Activated T-cell treated with anti-CD3 and anti-CD28 coated beads, Interleukin-2, amount 50 U/mL, for 1 hour (primary cell): ENCODE results near the gene SLCO4A1.

ENCODE experiments used
- DNase-seq: peaks from one replicate; pipeline ENCODE4 v3.0.0-alpha.2; 2020

The SLCO4A1 gene, protein sequence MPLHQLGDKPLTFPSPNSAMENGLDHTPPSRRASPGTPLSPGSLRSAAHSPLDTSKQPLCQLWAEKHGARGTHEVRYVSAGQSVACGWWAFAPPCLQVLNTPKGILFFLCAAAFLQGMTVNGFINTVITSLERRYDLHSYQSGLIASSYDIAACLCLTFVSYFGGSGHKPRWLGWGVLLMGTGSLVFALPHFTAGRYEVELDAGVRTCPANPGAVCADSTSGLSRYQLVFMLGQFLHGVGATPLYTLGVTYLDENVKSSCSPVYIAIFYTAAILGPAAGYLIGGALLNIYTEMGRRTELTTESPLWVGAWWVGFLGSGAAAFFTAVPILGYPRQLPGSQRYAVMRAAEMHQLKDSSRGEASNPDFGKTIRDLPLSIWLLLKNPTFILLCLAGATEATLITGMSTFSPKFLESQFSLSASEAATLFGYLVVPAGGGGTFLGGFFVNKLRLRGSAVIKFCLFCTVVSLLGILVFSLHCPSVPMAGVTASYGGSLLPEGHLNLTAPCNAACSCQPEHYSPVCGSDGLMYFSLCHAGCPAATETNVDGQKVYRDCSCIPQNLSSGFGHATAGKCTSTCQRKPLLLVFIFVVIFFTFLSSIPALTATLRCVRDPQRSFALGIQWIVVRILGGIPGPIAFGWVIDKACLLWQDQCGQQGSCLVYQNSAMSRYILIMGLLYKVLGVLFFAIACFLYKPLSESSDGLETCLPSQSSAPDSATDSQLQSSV

DNA sequence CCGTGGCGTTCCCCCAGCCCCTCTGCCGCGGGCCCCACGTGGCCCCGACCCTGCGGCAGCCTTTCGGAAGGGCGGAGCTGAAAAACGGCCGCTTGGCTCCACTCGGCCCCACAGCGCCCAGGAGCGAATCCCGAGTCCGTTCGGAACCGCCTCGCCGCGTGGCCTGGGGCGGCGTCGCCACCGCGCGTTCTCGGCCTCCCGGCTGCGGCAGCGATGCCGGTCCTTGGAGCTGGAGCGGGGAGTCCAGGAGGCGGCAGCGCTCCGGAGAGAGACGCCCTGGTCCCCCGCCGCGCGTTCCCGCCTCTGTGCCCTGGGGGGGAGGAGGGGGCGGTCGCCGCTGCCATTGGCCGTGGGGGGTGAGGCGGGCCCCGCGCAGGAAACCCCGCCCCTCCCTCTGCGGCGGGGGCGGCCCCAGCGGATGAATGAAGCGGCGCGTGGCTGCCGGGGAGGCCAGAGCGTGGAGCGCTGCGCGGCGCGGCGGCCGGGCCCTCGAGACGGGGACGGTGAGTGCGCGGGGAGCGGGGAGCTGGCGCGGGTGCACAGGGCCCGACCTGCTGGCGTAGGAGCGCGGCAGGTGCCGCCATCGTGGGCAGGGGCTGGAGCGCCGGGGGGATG lies at the start of gene SLCO4A1:
SLCO4A1 (plus strand) TSS at position 453 of the 615 bp plus-strand sequence. CDS start 13,952 bp downstream, outside the sequence.
- peak; percentile 90 for DNase-seq

DNA sequence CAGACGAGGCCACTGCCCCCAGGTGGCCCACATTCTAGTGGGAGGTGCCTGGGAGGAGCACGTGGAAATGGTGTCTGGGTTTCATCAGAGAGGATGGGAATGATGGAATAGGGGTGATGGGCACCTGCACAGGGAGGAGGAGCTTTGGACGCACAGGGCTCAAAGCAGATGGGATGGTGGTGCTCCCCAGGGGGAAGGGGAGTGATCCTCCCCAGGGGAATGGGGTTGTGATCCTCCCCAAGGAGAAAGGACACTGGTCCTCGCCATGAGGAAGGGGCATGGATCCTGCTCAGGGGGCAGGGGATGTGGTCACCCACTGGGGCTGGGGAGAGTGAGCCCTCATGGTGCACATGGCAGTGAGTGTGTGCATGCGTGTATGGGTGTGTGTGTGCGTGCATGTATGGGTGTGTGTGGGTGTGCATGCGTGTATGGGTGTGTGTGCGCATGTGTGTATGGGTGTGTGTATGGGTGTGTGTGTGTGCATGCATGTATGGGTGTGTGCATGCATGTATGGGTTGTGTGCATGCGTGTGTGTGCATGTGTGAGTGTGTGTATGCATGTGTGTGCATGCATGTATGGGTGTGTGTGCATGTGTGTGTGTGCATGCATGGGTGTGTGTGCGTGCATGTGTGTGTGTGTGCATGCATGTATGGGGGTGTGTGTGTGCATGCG lies 49.7 kb upstream of the SLCO4A1 start:
- no peak for DNase-seq

DNA sequence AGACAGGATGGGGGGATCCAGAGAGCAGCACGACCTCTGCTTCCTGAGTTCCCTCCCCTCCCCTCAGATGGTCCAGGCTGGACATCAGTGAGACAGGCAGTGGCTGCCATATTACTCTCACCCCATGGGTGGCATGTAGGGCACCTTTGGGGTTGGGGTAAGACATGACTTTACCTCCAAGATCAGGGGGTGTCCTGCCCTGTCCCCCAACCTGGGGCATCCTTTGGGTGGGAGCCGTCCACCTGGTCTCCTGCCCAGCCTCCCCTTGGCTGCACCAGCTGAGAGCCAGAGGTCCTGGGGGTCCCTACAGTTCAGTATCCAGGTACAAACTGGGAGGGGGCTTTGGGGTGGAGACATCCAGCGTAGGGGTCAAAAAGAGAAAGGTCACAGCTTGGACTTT lies 48.7 kb upstream of the SLCO4A1 start:
- DNase-seq: no peak

DNA sequence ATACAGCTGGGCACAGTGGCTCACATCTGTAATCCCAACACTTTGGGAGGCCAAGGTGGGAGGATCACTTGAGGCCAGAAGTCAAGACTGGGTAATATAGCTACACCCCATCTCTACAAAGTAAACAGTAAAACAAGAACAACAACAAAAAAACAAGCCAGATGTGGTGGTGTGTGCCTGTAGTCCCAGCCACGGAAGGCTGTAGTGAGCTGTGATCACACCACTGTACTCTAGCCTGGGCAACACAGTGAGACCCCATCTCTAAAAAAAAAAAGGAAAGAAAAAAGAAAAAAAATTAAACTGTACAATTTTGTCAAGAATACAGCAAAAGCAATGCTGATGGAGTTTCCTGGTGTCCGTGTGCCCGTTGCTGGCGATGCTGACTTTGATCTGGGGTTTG lies 47.2 kb upstream of the SLCO4A1 start:
- no peak for DNase-seq

DNA sequence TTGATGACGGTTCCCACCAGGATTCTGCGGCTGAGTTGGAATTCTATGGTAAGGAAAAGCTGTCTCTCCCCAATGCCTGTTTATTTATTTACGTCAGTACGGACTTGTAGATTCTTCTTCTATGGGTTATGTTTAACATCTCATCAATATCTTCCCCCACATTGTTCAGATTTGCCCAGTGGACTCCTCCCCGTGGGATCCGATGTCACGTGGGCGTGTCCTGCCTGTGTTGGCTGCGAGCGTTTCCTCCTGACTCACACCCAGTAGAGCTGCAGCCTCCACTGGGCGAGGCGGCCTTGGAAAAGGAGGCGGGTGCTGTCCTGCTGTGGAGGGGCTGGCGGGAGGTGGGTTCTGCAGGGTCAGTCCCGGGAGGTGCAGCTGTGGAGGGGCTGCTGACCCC lies 46.8 kb upstream of the SLCO4A1 start:
- no peak for DNase-seq

DNA sequence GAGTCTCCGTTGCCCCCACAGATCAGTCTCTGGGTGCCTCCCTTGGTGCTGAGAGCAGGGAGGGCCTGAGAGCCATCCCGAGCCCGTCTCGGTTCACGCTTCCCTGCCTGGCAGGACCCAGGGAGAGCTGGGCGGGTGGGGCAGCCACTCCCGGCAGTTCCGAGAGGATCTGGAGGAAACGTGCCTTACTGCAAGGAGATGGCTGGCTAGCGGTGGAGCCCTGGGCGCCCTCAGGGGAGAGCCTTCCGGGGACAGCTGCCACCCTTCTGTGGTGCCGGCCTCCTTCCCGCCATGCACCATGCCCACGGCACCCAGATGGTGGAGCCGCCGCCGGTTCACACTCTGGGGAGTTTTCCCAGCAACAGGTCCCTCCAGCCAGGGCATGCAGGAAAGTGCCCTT lies 45.8 kb upstream of the SLCO4A1 start:
- DNase-seq: no peak

DNA sequence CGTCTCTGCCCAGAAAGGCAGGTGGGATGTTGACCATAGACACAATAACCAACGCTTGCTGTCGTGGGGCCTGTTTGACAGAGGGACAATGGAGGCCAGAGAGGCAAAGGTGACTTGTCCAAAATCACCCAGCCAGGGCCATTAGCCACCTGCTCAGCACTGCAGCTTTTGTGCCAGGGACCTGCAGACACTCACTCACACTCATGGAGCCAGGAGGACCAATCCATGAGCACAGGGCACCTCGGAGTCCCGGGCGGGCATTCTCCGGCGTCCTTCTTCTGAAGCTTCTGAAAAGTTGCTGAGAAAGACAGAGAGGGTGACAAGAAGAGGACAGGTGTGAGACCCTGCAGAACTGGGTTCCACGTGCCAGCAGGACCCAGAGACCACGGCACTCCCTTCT lies 45.4 kb upstream of the SLCO4A1 start:
- no peak for DNase-seq

DNA sequence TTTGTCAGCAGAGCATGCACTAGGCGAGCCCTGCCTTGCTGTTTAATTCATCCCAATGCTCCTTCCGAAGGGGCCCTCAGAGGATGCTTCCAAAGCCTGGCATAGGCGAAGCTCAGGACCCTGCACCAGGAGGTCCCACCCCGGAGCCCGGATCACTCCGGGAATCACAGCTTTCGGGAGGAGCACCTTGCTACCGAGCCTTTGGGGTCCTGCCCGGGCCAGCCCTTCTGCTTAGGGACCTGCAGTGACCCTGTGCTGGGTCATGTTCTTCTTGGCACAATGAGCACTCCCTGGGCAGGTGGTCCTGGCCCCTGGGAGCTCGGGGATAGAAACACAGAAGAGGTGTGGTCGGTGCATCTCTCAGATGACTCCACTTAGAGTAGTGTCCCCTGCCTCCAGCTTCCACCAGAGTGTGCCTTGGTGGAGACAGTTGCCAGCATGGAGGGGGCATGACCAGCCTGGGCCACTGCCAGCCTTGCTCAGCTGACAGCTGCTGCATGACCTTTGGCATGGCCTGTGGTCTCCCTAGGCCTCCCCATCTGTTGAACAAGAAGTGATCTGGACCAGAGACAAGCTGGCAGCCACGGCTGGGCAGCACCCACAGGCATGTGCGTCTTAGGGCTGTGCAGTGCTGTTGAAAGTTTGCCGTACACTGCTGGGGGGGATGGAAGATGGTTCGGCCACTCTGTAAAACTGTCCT lies 44.7 kb upstream of the SLCO4A1 start:
- no peak for DNase-seq

DNA sequence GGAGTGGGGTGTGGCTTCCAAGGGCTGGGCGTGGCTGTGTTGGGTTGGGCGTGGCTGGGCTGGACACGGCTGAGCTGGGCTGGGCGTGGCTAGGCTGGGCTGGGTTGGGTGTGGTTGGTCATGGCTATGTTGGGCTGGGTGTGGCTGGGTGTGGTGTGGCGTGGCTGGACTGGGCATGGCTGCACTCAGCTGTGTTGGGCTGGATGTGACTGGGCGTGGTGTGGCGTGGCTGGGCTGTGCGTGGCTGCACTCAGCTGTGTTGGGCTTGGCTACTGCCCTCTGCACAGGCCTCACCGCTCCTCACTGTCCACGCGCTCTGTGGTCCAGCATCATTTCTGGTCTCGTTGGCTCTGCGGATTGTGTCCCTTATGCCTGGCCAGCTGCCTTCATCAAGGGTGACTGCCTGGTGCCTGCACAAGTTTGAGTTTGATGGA lies 43.5 kb upstream of the SLCO4A1 start:
- no peak for DNase-seq

DNA sequence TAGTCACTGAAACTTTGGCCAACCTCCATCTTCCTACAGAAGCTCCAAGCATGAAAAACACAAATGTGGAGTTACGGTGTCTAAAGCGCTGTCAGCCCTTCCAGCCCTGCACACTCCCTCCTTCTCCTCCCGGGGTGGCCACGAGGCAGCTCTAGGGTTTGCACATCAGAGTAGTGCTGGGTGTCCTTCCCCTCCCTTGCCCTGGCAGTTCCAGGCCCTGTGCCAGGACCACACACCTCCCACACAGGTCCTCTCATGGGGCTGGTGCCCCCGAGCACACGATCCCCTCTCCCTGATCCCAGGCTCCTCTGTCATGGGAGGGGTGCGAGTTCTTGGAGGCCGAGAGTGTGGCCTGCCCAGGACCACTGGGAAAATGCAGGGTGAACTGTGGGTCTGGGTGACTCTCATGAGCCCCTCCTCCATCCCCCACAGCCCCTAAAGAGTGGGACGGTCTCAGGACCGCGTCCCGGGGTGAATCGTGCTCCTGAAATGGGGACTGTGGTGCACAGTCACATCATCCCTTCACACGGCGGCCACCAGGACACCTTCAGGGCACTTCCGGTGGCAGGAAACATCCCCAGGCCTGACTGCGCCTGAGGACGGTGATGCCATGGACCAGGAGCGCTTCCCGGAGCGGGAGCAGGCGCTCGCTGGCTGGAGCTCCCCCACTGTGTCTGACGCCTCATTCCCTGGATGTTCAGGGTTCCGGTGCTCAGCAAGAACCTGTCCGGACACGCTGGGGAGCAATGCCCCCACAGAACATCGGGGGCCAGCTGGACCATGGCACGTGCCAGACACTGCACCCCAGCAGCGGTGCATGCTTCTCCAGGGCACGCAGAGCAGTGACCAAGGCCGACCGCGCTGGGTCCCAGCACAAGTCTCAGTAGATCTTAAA lies 42.8 kb upstream of the SLCO4A1 start:
- DNase-seq: no peak

DNA sequence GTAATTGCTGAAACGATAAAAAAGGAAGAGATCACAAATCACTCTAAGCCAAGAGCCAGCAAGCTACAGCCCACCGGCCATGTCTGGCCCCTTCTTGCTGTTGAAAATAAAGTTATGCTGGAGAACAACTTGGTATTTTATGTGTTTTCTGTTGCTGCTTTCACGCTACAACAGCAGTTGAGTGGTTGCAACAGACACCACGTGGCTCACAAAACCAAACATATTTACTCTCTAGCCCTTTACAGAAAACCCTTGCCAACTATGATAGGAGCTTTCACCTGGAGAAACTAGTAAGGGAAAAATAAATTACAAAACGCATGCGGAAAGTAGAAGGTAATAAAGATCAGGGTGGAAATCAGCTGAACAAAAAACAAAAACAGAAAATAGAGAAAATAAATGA lies 41.1 kb upstream of the SLCO4A1 start:
- no peak for DNase-seq

DNA sequence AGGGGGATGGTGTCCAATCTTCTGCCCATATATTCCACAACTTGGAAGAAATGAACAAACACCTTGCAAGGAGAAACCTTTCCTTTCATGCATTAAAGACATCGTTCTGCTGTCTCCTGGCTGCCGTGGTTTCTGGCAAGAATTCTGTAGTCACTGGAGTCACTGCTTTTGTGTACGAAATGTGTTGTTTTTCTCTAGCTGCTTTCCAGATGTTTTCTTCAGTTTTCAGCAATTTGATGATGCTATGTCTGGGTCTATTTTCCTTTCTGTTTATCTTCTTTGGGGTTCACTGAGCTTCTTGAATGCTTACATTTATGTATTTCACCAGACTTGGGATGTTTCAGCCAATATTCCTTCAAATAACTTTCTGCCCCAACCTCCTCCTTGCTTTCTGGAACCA lies 40.6 kb upstream of the SLCO4A1 start:
- no peak for DNase-seq

DNA sequence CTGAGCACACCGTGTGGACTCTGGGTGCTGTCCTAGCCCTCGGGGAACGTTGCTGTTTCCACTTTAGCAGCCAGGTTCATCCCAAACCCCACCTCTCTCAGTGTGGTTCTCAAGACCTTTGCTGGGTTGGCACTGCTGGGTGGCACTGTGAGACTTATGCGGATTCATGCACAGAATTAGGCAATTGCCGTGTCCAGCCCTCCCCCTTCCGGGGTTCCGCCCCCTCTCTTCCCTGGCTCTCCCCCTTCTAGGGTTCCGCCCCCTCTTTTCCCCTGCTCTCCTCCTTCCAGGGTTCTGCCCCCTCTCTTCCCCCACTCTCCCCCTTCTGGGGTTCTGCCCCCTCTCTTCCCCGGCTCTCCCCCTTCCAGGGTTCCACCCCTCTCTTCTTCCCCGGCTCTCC lies 39.8 kb upstream of the SLCO4A1 start:
- DNase-seq: peak; percentile 36

DNA sequence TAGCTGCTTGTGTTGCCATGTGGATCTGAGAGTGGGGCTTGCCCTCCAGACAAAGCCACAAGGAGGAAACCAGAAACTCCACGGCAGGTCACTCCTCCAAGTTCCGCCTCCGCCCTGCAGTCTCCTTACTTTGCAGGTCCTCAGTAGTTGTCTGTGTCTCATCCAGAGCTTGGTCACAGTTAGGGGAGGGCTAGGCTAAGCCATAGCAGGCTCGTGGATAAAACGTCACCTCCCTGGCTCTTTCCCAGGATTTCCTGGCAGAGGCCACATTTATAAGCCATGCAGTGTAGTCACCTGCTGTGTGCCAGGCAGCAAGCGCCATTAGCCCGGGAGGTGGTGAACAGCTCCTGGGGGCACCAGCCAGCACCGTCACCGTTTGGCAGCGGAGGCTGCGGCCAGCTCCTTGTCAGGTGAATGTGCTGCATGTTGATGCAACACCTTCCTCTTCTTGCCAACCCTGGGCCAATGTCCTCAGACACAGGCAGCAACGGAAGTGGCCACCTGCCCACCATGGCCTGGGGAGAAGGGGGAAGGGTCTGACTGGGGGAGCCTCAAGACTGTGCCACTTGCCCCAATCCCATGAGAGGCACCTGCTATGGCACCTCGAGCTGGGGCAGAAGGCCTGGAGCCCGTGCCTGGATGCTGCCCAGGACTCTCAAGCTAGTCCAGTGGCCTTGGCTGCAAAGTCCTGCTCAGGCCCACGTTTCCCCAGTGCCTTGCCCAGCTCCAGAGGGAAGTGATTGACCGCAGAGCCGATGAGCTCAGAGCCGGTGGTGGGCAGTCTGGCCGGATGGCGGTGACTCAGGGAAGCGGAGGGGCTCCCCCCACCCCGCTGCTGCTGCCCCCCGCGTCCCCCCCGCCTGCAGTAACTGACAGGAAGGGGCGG lies 39.0 kb upstream of the SLCO4A1 start:
- DNase-seq: peak; percentile 53

DNA sequence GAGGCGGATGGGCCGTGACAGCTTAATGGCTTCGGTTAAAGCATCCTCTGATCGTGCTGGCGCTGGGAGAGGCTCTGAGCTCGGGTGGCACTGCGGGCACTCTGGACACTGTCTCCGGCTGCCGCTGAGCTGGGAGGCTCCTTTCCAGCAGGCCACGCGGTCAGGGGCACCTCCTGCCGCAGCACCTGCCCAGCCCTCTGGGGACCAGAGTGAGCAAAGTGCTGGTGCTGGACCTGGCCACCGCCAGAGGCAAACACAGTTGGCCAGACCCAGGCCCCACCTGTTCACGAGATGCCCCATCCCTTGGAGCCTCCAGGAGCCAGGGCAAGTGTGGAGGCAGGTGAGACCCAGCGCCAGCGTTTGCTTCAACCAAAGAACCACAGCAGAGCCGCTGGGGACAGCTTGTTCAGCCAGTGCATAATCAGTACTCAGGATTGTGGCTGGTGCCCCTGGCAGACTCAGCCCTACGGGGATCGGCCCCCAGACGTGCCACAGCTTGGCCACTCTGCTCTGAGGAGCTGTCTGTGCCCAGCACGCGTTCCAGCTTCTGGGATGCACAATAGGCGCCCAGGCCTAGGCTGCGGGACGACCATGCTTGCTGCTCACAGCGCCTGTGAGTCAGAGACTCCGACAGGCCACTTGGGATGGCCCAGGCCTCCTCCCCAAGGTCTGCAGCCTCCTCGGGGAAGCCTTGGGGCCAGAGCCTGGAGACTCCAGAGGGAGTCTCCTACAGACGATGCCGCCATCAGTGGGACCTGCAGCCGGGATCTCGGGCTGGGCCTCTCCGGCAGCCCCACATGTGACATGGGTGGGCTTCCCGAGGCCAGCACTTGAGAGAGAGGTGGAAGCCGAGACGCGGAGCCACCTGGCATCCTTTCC lies 38.2 kb upstream of the SLCO4A1 start:
- no peak for DNase-seq

DNA sequence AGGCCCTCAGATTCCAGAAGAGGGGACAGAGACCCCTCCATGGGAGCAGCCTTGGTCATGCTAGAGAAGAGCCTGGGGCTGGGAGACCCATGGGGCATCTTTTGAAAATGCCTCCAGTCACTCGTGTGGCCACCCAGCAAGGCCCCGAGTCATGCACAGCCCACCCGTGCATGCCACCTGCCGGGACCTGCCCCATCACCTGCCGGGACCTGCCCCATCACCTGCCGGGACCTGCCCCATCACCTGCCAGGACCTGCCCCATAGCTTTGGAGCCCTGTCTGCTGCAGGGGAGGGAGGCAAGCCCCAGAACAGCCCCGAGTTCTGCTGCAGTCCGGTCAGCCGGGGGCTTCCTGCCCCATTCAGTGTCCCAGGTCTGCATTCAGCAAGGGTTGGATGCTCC lies 37.5 kb upstream of the SLCO4A1 start:
- DNase-seq: no peak

DNA sequence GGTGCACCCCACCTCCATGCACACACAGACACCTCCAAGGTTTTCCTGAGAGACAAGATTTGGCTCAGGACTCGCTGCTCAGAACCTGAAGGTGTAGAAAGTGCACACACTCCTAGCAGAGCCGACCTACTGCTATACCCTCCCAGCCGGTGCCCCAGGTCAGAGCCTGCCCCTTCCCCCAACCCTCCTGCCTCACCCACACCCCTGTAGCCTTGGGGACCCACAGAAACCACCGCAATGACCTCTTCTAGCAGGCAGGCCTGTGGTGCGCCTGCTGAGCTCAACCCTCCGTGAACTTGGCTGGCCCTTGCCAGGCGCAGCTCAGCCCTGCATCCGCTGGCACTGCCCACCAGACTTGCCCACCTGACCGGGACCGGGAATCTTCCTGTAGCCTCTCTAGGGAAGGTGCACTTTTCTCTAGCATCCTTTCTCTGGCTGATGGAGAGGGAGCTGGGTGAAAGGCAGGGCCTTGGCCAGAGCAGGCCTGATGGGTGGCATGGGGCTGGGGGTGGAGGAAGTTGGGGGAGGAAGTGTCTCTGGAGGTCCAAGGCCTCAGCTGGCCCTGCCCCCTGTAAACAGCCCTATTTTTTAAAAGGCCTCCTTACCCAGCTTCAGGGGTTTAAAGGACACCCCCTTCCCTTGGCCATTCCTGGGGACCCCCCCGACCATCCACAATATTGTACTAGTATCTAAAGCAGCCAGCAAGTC lies 36.9 kb upstream of the SLCO4A1 start:
- DNase-seq: no peak

DNA sequence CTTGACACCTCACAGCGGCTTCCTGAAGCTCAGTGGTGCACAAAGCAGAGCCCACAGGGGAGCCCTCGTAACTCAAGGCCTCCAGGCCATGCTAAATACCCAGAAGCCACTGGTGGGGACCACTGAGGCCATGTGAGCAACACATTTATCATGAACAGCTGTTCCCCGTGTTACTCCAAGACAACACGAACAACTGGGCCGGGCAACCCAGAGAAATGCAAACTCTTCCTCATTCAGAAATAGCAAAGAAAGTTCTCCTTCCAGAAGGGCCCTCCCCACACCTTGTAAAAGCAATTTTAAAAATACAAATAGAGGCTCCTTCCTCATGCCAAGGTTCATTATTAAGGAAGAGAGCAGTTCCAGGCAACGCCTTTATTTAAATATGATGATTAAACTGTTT lies 36.3 kb upstream of the SLCO4A1 start:
- no peak for DNase-seq
